Measurements from ENCODE around the gene DNAH10. TPM values are rescaled to one million over a fixed set of nuclear protein-coding genes. Genes with fewer than 3 reads are reported as not detected.

The DNAH10 gene
- total and polyA plus RNA-seq, 2 of the 13 experiments (the other 11 are each of a cell fraction or from before 2014, with no cell fraction given): 0.01 to 0.02 TPM

DNA sequence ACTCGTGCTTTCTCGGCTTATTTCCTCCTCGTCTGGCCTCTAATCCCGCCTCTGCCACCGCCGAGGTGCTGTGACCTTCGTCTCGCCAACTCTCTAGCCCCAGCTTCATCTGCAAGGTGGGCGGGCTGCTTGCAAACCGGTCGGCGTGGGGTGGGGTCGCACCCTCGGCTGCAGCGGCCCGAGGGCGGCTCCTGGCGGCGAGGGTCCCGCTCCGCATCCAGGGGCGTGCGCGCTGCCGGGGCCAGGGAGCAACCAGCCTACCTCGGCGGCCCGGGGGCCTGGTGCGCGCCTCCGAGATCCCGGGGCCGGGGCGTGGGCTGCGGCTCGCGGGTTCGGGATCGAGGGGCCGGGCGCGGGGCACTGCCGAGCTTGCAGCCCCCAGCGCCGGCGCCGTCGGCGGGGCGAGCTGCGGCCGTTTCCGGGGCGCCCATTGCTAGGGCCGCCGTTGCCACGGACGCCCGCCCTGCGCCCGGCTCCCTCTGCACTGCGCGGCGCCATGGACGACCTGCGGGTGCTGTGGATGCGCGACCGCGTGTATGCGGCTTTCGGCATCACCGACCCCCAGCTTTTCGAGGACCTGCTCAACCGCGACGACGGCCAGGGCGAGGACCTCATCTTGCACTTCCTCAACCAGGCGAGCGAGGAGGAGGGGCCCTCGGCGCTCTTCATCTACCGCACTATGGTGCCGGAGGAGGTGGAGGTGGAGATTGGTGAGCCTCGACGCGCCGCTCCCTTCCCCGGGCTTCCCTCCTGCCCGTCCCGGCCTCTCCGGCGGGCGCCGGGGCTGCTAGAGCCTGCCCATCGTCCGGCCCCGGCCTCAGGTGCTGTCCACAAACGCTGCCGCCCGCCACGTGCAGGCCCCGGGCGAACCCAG lies at the start of gene DNAH10 (continued):
- TF ChIP-seq, protein P1, sequence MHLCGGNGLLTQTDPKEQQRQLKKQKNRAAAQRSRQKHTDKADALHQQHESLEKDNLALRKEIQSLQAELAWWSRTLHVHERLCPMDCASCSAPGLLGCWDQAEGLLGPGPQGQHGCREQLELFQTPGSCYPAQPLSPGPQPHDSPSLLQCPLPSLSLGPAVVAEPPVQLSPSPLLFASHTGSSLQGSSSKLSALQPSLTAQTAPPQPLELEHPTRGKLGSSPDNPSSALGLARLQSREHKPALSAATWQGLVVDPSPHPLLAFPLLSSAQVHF (CRISPR knock-in tag; IDR thresholded peaks at IDR 0.05): peak; percentile 45; the same call in 1 of the 2 replicates
- TF ChIP-seq MED8 (CRISPR knock-in tag; IDR thresholded peaks at IDR 0.05; ENCODE audit: insufficient replicate concordance): no peak
- no peak for TF ChIP-seq MAZ (IDR thresholded peaks at IDR 0.05; ENCODE audit: borderline replicate concordance, low read depth, low read length)
- TF ChIP-seq MAZ (CRISPR knock-in tag; IDR thresholded peaks at IDR 0.05; ENCODE audit: low read depth): peak; percentile 78
- peak; percentile 33; the same call in 1 of the 2 replicates for TF ChIP-seq TBX2 (CRISPR knock-in tag; IDR thresholded peaks at IDR 0.05; ENCODE audit: borderline replicate concordance)
- 0 out of 2 replicates have a peak, but pooled peaks have one; percentile 68 for TF ChIP-seq ZNF547 (CRISPR knock-in tag; IDR thresholded peaks at IDR 0.05)
- TF ChIP-seq SALL1 (CRISPR knock-in tag; IDR thresholded peaks at IDR 0.05): peak; percentile 38
- no peak for TF ChIP-seq ZNF780A (CRISPR knock-in tag; IDR thresholded peaks at IDR 0.05)
- no peak for TF ChIP-seq ADNP (CRISPR knock-in tag; IDR thresholded peaks at IDR 0.05)
- TF ChIP-seq HHEX (CRISPR knock-in tag; IDR thresholded peaks at IDR 0.05): no peak
- no peak for TF ChIP-seq HOXD1 (CRISPR knock-in tag; IDR thresholded peaks at IDR 0.05)
- TF ChIP-seq, protein P2, sequence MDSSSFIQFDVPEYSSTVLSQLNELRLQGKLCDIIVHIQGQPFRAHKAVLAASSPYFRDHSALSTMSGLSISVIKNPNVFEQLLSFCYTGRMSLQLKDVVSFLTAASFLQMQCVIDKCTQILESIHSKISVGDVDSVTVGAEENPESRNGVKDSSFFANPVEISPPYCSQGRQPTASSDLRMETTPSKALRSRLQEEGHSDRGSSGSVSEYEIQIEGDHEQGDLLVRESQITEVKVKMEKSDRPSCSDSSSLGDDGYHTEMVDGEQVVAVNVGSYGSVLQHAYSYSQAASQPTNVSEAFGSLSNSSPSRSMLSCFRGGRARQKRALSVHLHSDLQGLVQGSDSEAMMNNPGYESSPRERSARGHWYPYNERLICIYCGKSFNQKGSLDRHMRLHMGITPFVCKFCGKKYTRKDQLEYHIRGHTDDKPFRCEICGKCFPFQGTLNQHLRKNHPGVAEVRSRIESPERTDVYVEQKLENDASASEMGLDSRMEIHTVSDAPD (CRISPR knock-in tag; IDR thresholded peaks at IDR 0.05): no peak
- TF ChIP-seq NR2F1 (CRISPR knock-in tag; IDR thresholded peaks at IDR 0.05): no peak
- TF ChIP-seq PHF20 (CRISPR knock-in tag; IDR thresholded peaks at IDR 0.05): no peak; the same call in 1 of the 2 replicates
- peak; percentile 66 for TF ChIP-seq CCDC6 (CRISPR knock-in tag; IDR thresholded peaks at IDR 0.05)
- TF ChIP-seq ZNF296 (CRISPR knock-in tag; conservative IDR thresholded peaks at IDR 0.05): no peak
- no peak for TF ChIP-seq ZNF839 (CRISPR knock-in tag; IDR thresholded peaks at IDR 0.05; ENCODE audit: borderline replicate concordance)
- TF ChIP-seq PPARG (CRISPR knock-in tag; conservative IDR thresholded peaks at IDR 0.05): no peak
- TF ChIP-seq ISL2 (CRISPR knock-in tag; IDR thresholded peaks at IDR 0.05): no peak
- TF ChIP-seq ZNF138 (CRISPR knock-in tag; IDR thresholded peaks at IDR 0.05; ENCODE audit: low read depth): no peak
- no peak for TF ChIP-seq ZC3H4 (CRISPR knock-in tag; IDR thresholded peaks at IDR 0.05; ENCODE audit: borderline replicate concordance)
- TF ChIP-seq HOXA3 (CRISPR knock-in tag; IDR thresholded peaks at IDR 0.05): peak; percentile 23; the same call in 1 of the 2 replicates
- TF ChIP-seq TBX3 (IDR thresholded peaks at IDR 0.05; ENCODE audit: borderline replicate concordance): no peak
- no peak for TF ChIP-seq MED1 (CRISPR knock-in tag; IDR thresholded peaks at IDR 0.05)
- TF ChIP-seq, protein P3, sequence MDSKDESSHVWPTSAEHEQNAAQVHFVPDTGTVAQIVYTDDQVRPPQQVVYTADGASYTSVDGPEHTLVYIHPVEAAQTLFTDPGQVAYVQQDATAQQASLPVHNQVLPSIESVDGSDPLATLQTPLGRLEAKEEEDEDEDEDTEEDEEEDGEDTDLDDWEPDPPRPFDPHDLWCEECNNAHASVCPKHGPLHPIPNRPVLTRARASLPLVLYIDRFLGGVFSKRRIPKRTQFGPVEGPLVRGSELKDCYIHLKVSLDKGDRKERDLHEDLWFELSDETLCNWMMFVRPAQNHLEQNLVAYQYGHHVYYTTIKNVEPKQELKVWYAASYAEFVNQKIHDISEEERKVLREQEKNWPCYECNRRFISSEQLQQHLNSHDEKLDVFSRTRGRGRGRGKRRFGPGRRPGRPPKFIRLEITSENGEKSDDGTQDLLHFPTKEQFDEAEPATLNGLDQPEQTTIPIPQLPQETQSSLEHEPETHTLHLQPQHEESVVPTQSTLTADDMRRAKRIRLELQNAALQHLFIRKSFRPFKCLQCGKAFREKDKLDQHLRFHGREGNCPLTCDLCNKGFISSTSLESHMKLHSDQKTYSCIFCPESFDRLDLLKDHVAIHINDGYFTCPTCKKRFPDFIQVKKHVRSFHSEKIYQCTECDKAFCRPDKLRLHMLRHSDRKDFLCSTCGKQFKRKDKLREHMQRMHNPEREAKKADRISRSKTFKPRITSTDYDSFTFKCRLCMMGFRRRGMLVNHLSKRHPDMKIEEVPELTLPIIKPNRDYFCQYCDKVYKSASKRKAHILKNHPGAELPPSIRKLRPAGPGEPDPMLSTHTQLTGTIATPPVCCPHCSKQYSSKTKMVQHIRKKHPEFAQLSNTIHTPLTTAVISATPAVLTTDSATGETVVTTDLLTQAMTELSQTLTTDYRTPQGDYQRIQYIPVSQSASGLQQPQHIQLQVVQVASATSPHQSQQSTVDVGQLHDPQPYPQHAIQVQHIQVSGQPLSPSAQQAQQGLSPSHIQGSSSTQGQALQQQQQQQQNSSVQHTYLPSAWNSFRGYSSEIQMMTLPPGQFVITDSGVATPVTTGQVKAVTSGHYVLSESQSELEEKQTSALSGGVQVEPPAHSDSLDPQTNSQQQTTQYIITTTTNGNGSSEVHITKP (CRISPR knock-in tag; IDR thresholded peaks at IDR 0.05; ENCODE audit: low read depth): no peak
